Loucy (cell line): ENCODE results near the gene ZNF69.
A peak's percentile ranks its signal among the peaks of the same experiment; 100 is the strongest.
"Not testable (repeated sequence)": the region's sequence is repeated elsewhere in the genome, so short reads cannot be mapped to it uniquely, and the experiment has no call there.

ENCODE experiments used
- H2AFZ ChIP-seq: fragments of 200-600 bp; sonication (generic); 2 replicates; pipeline ENCODE4 v1.6.0; 2016; ENCODE audit warnings: antibody characterized with exemption, mild to moderate bottlenecking, low read length, moderate library complexity
- H3F3A ChIP-seq: fragments of 200-600 bp; 2 replicates; pipeline ENCODE4 v1.6.0; 2016; ENCODE audit warnings: antibody characterized with exemption, low read depth, mild to moderate bottlenecking
- H3K27me3 ChIP-seq: fragments of 200-600 bp; sonication (generic); 2 replicates; pipeline ENCODE4 v1.6.1; 2014; ENCODE audit warnings: low read length, mild to moderate bottlenecking; ENCODE audit not compliant: insufficient read depth, poor library complexity, severe bottlenecking
- H3K36me3 ChIP-seq: fragments of 200-600 bp; sonication (generic); 2 replicates; pipeline ENCODE4 v1.6.1; 2016; ENCODE audit warnings: low read length; ENCODE audit not compliant: insufficient read depth
- H3K4me1 ChIP-seq: fragments of 200-600 bp; sonication (generic); 2 replicates; pipeline ENCODE4 v1.5.1; 2014; ENCODE audit warnings: low read length, mild to moderate bottlenecking; ENCODE audit not compliant: insufficient read depth, poor library complexity, severe bottlenecking
- H3K4me2 ChIP-seq: fragments of 200-600 bp; sonication (generic); 2 replicates; pipeline ENCODE4 v1.6.0; 2014; ENCODE audit warnings: antibody characterized with exemption, low read length, low read depth, mild to moderate bottlenecking; ENCODE audit not compliant: poor library complexity, severe bottlenecking
- H3K4me3 ChIP-seq: fragments of 200-600 bp; sonication (generic); 2 replicates; pipeline ENCODE4 v1.5.1; 2014; ENCODE audit warnings: low read length, mild to moderate bottlenecking, mixed read lengths; ENCODE audit not compliant: poor library complexity, severe bottlenecking
- H3K79me2 ChIP-seq: fragments of 200-600 bp; sonication (generic); 2 replicates; pipeline ENCODE4 v1.6.1; 2014; ENCODE audit warnings: low read length; ENCODE audit not compliant: insufficient read depth
- H3K9ac ChIP-seq: fragments of 200-600 bp; sonication (generic); 2 replicates; pipeline ENCODE4 v1.6.0; 2014; ENCODE audit warnings: mild to moderate bottlenecking, low read depth, low read length, moderate library complexity; ENCODE audit not compliant: poor library complexity, severe bottlenecking
- H3K9me2 ChIP-seq: fragments of 200-600 bp; sonication (generic); replicated peaks from 2 replicates; pipeline ENCODE4 v1.6.1; 2016; ENCODE audit warnings: low read depth, low read length, mixed read lengths
- H3K9me3 ChIP-seq: fragments of 200-600 bp; sonication (generic); 2 replicates; pipeline ENCODE4 v1.6.1; 2014; ENCODE audit warnings: mild to moderate bottlenecking, antibody characterized with exemption, low read length, low read depth; ENCODE audit not compliant: insufficient read depth
- H4K20me1 ChIP-seq: fragments of 200-600 bp; sonication (generic); 2 replicates; pipeline ENCODE4 v1.6.0; 2014; ENCODE audit warnings: antibody characterized with exemption, low read length, mild to moderate bottlenecking; ENCODE audit not compliant: insufficient read depth, poor library complexity, severe bottlenecking
- CTCF ChIP-seq: fragments of 200-600 bp; sonication (generic); conservative IDR thresholded peaks from 2 replicates; pipeline ENCODE4 v1.5.1; 2014; ENCODE audit warnings: mild to moderate bottlenecking, antibody characterized with exemption, low read length
- EZH2phosphoT487 ChIP-seq: fragments of 200-600 bp; IDR thresholded peaks from 2 replicates; pipeline ENCODE4 v1.6.1; 2018; ENCODE audit warnings: antibody characterized with exemption, mild to moderate bottlenecking, moderate library complexity, borderline replicate concordance

Gene ZNF69

DNA sequence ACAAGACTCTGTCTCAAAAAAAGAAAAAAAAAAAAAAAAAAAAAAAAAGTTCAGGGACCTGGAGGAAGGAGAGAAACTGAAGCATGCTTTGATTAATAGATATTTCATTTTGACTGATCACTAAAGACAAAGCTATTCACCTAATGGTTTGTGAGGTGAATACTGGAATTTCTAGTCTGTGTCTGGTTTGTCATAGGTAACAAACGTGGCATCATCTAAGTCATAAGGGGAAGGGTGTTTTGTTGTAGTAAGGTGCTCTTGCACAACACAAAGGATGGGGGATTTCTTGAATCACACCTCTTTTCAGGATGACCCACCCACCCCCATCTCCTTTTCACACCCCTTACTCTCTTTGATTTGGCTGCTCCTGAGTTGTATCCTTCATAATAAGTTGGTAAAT is 13.8 kb upstream of the ZNF69 start:
- Histone ChIP-seq H4K20me1 (no peaks in the 10 kb centered on the region), H3K79me2 (no peaks in the 10 kb centered on the region), H3K9ac (no peak overlapping the region), H3K9me3 (peaks cover 14% of the 10 kb centered on the region), H3K27me3 (no peaks in the 10 kb centered on the region), H3K4me2 (no peak overlapping the region), H2AFZ (no peak overlapping the region), H3K9me2 (no peaks in the 10 kb centered on the region), H3K36me3 (peaks cover 9% of the 10 kb centered on the region), H3K4me3 (no peak overlapping the region), H3F3A (no peaks in the 10 kb centered on the region), H3K4me1 (no peaks in the 10 kb centered on the region)
- TF ChIP-seq EZH2phosphoT487 = no peak
- no peak for TF ChIP-seq CTCF

DNA sequence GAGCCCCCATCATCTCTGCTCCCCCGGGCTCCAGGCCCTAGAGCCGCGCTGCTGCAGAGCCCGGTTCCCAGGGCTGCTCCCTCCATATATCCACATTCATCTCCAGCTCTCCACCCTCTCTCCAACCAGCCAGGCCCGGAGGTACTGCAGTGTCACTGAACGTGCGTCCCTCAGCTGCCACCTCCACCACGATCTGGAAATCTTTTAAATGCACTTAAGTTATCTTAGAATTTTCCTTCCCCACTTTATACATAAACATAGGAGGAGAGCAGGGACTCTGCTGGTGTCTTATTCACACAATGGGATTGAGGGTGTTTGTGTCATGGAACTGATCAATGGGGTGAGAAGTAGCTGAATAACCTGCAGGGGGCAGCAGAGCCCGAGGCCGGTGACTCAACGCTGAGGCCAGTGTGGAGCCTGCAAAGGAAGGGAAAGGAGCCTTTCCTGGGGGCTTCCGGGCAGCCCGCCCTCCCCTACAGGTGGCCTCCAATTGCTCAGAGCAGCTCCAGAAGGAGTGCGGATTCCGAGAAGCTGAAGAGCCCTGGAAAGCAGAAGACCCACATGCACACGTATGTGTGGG is 7.8 kb upstream of the ZNF69 start:
- H2AFZ ChIP-seq, H3K4me1 ChIP-seq: not testable (repeated sequence)

DNA sequence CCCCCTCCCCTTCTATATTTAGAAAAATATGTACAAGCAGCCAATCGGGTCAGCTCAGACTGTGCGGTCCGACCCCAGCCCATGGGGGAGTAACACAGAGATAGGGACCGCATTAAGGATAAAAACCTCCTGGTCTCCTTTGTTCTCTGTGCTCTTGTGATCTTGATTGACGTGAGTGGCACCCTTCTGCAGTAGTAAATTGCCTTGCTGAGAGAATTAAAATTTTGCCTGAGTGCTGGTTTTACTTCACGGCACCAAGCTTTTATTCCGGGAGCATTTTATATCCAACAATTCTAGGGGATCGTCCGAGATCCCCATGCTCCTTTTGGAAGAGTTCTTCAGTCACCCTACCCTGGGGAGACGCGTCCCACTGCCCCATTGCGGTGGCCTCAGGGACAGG is 7.0 kb upstream of the ZNF69 start:
- Histone ChIP-seq H3K9me2 (no peaks in the 10 kb centered on the region), H3K4me1 (no peaks in the 10 kb centered on the region), H3K9me3 (no peaks in the 10 kb centered on the region), H3K36me3 (no peaks in the 10 kb centered on the region), H3K27me3 (no peaks in the 10 kb centered on the region), H4K20me1 (no peaks in the 10 kb centered on the region), H3K4me3 (no peak overlapping the region), H3K9ac (no peak overlapping the region), H2AFZ (no peak overlapping the region), H3F3A (no peaks in the 10 kb centered on the region), H3K79me2 (no peaks in the 10 kb centered on the region), H3K4me2 (no peak overlapping the region)
- TF ChIP-seq EZH2phosphoT487 (no peak), CTCF (no peak)

More for the DNA sequence above, 7.8 kb upstream of the ZNF69 start:
- H3K36me3 ChIP-seq, H3K4me2 ChIP-seq, H3K9ac ChIP-seq, H3K9me3 ChIP-seq, H4K20me1 ChIP-seq, H3K27me3 ChIP-seq, H3K4me3 ChIP-seq, H3K79me2 ChIP-seq, H3K9me2 ChIP-seq, H3F3A ChIP-seq: not testable (repeated sequence)
- TF ChIP-seq CTCF = peak; percentile 56
